ENCODE results near the gene DRD4.
"Not testable (repeated sequence)": the region's sequence is repeated elsewhere in the genome, so short reads cannot be mapped to it uniquely, and the experiment has no call there.

Gene DRD4

DNA sequence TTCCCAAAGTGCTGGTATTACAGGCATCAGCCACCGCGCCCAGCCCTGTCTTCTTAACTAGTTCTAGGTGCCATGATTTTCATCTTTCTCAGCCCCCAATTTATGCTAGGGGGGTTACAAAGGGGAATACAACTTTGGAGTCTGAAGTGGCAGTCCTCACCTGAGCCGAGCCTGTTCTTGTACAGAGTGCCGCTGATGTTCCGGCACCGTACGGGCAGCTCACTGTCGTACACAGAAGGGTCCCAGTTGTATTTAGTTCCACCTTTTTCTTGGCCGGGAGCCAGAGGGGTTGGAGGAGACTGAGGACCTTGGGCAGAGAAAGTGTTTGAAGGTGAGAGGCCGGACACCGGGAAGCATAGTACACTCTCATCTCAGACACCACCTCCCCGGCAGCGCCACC is 50.7 kb downstream of the DRD4 start:
- Histone ChIP-seq H3K79me2 (ENCODE audit: control insufficient read depth, low read length) (peaks cover 26% of the 10 kb centered on the region), H3F3A (ENCODE audit: control insufficient read depth, insufficient read depth) (no peaks in the 10 kb centered on the region), H3K27me3 (ENCODE audit: control insufficient read depth, low read length) (no peaks in the 10 kb centered on the region), H3K9me2 (replicated peaks; ENCODE audit: control insufficient read depth, low read length) (no peaks in the 10 kb centered on the region), H3K4me3 (ENCODE audit: low read length) (no peak overlapping the region), H3K4me2 (ENCODE audit: low read length) (no peak overlapping the region), H3K4me1 (ENCODE audit: control insufficient read depth, low read length) (no peaks in the 10 kb centered on the region; the same call in 1 of the 2 replicates), H4K20me1 (ENCODE audit: control insufficient read depth, insufficient read depth, low read depth, low read length) (no peaks in the 10 kb centered on the region), H3K36me3 (ENCODE audit: control insufficient read depth, low read length) (peaks cover 20% of the 10 kb centered on the region), H3K27ac (ENCODE audit: low read depth, low read length) (no peak overlapping the region), H3K9me3 (ENCODE audit: control insufficient read depth, insufficient read depth, low read length) (no peaks in the 10 kb centered on the region)
- TF ChIP-seq EZH2phosphoT487 (IDR thresholded peaks at IDR 0.05; ENCODE audit: borderline replicate concordance, low read length), result no peak
- TF ChIP-seq, protein P1, sequence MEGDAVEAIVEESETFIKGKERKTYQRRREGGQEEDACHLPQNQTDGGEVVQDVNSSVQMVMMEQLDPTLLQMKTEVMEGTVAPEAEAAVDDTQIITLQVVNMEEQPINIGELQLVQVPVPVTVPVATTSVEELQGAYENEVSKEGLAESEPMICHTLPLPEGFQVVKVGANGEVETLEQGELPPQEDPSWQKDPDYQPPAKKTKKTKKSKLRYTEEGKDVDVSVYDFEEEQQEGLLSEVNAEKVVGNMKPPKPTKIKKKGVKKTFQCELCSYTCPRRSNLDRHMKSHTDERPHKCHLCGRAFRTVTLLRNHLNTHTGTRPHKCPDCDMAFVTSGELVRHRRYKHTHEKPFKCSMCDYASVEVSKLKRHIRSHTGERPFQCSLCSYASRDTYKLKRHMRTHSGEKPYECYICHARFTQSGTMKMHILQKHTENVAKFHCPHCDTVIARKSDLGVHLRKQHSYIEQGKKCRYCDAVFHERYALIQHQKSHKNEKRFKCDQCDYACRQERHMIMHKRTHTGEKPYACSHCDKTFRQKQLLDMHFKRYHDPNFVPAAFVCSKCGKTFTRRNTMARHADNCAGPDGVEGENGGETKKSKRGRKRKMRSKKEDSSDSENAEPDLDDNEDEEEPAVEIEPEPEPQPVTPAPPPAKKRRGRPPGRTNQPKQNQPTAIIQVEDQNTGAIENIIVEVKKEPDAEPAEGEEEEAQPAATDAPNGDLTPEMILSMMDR (IDR thresholded peaks at IDR 0.05; ENCODE audit: low read depth, low read length, poor library complexity, severe bottlenecking), result no peak

DNA sequence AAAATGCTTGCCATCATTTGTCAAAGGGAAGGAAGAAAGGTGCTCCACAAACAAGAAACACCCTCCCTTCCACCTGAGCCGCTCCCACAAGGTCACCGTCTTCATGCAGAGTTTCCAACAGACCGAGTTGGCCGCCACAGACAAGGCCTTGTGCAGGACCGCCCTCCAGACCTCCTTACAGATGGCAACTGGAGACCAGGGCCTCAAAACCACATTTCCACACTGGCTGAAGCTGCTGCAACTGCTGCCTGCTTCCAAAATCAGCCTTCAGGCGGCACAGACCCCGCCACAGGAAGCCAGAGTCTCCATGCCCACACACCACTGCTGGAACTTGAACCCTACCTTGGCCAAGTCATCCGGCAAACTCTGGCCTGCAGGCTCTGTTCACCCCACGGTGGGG is 51.6 kb downstream of the DRD4 start:
- no peak overlapping the region for H3K4me3 ChIP-seq (ENCODE audit: low read length)
- H3K27me3 ChIP-seq (ENCODE audit: control insufficient read depth, low read length), result no peaks in the 10 kb centered on the region
- H3K79me2 ChIP-seq (ENCODE audit: control insufficient read depth, low read length), result peaks cover 36% of the 10 kb centered on the region
- no peak overlapping the region for H3K27ac ChIP-seq (ENCODE audit: low read depth, low read length)
- H3K9me2 ChIP-seq (replicated peaks; ENCODE audit: control insufficient read depth, low read length), result no peaks in the 10 kb centered on the region
- TF ChIP-seq EZH2phosphoT487 (IDR thresholded peaks at IDR 0.05; ENCODE audit: borderline replicate concordance, low read length), result no peak
- TF ChIP-seq, protein P1 (IDR thresholded peaks at IDR 0.05; ENCODE audit: low read depth, low read length, poor library complexity, severe bottlenecking), result no peak
- no peaks in the 10 kb centered on the region for H4K20me1 ChIP-seq (ENCODE audit: control insufficient read depth, insufficient read depth, low read depth, low read length)
- H3K36me3 ChIP-seq (ENCODE audit: control insufficient read depth, low read length), result peaks cover 20% of the 10 kb centered on the region
- no peaks in the 10 kb centered on the region for H3K9me3 ChIP-seq (ENCODE audit: control insufficient read depth, insufficient read depth, low read length)
- H3K4me2 ChIP-seq (ENCODE audit: low read length), result no peak overlapping the region
- H3F3A ChIP-seq (ENCODE audit: control insufficient read depth, insufficient read depth), result no peaks in the 10 kb centered on the region
- peaks cover 9% of the 10 kb centered on the region for H3K4me1 ChIP-seq (ENCODE audit: control insufficient read depth, low read length)

DNA sequence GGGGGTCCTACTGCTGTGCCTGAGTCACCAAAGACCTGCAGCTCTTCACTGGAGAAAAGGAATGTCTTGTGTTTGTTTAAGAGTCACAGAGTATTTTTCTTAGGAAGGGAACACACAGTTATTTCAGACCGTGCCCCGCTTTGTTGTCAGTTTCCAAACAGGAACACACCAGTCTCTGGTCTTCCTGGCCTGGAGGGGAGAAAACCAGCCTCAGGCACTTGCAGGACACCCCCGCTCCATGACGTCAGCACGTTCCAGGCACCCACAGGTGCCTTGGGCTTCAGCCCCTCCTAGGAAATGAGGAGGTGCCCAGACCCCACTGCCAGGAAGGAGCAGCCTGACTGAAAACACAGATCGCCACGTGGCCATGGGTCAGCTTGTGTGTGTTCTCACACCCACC is 52.6 kb downstream of the DRD4 start:
- Histone ChIP-seq H3K27ac (ENCODE audit: low read depth, low read length) (no peak overlapping the region), H3K27me3 (ENCODE audit: control insufficient read depth, low read length) (no peaks in the 10 kb centered on the region), H4K20me1 (ENCODE audit: control insufficient read depth, insufficient read depth, low read depth, low read length) (no peaks in the 10 kb centered on the region), H3K4me2 (ENCODE audit: low read length) (no peak overlapping the region), H3K36me3 (ENCODE audit: control insufficient read depth, low read length) (peaks cover 17% of the 10 kb centered on the region), H3K9me2 (replicated peaks; ENCODE audit: control insufficient read depth, low read length) (no peaks in the 10 kb centered on the region), H3K4me1 (ENCODE audit: control insufficient read depth, low read length) (peaks cover 15% of the 10 kb centered on the region), H3K9me3 (ENCODE audit: control insufficient read depth, insufficient read depth, low read length) (no peaks in the 10 kb centered on the region), H3K4me3 (ENCODE audit: low read length) (no peak overlapping the region), H3K79me2 (ENCODE audit: control insufficient read depth, low read length) (peaks cover 44% of the 10 kb centered on the region), H3F3A (ENCODE audit: control insufficient read depth, insufficient read depth) (no peaks in the 10 kb centered on the region)
- no peak for TF ChIP-seq EZH2phosphoT487 (IDR thresholded peaks at IDR 0.05; ENCODE audit: borderline replicate concordance, low read length)
- TF ChIP-seq, protein P1 (IDR thresholded peaks at IDR 0.05; ENCODE audit: low read depth, low read length, poor library complexity, severe bottlenecking), result no peak

DNA sequence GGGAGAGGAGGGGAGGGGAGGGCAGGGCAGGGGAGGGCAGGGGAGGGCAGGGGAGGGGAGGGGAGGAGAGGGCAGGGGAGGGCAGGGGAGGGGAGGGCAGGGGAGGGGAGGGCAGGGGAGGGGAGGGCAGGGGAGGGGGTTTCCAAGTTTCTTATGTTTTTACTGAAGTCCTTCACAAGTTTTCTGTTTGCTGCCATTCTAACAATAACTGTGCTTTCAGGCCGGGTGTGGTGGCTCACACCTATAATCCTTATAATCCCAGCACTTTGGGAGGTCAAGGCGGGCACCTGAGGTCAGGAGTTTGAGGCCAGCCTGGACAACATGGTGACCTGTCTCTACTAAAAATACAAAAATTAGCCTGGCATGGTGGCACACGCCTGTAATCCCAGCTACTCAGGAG is 53.2 kb downstream of the DRD4 start:
- H3K4me2 ChIP-seq (ENCODE audit: low read length); H3K4me3 ChIP-seq (ENCODE audit: low read length); H3F3A ChIP-seq (ENCODE audit: control insufficient read depth, insufficient read depth); H3K27me3 ChIP-seq (ENCODE audit: control insufficient read depth, low read length); H4K20me1 ChIP-seq (ENCODE audit: control insufficient read depth, insufficient read depth, low read depth, low read length); H3K9me3 ChIP-seq (ENCODE audit: control insufficient read depth, insufficient read depth, low read length); H3K27ac ChIP-seq (ENCODE audit: low read depth, low read length); H3K9me2 ChIP-seq (replicated peaks; ENCODE audit: control insufficient read depth, low read length): not testable (repeated sequence)
- peaks cover 44% of the 10 kb centered on the region for H3K79me2 ChIP-seq (ENCODE audit: control insufficient read depth, low read length)
- H3K36me3 ChIP-seq (ENCODE audit: control insufficient read depth, low read length), result peaks cover 16% of the 10 kb centered on the region
- H3K4me1 ChIP-seq (ENCODE audit: control insufficient read depth, low read length), result peaks cover 15% of the 10 kb centered on the region
